GM12874 (cell line): ENCODE data around the gene CXXC4.

ENCODE experiments used
- TF ChIP-seq, protein P1 (sequence below): IDR thresholded peaks from 2 replicates; pipeline ENCODE4 v1.5.1; 2011; ENCODE audit warnings: low read depth, mild to moderate bottlenecking, control low read depth, low read length, moderate library complexity; ENCODE audit not compliant: insufficient read depth

CXXC4 gene

DNA sequence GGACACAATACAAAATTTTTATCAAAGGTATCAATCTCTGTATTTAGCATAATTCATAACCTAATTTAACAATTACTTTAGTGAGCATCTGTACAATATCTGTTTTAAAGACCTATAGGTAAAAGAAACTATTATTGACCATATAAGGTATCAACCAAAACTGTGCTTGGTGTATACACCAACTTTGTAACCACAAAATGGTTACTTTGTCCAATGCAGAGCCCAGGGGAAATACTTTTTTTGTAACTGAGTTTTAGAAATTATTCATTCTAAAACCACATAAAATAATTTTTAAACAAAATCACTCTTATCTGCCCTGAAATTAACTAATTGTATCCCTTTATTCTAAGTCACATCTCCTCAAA is 5.0 kb downstream of the CXXC4 start:
- TF ChIP-seq, protein P1, sequence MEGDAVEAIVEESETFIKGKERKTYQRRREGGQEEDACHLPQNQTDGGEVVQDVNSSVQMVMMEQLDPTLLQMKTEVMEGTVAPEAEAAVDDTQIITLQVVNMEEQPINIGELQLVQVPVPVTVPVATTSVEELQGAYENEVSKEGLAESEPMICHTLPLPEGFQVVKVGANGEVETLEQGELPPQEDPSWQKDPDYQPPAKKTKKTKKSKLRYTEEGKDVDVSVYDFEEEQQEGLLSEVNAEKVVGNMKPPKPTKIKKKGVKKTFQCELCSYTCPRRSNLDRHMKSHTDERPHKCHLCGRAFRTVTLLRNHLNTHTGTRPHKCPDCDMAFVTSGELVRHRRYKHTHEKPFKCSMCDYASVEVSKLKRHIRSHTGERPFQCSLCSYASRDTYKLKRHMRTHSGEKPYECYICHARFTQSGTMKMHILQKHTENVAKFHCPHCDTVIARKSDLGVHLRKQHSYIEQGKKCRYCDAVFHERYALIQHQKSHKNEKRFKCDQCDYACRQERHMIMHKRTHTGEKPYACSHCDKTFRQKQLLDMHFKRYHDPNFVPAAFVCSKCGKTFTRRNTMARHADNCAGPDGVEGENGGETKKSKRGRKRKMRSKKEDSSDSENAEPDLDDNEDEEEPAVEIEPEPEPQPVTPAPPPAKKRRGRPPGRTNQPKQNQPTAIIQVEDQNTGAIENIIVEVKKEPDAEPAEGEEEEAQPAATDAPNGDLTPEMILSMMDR, result no peak

DNA sequence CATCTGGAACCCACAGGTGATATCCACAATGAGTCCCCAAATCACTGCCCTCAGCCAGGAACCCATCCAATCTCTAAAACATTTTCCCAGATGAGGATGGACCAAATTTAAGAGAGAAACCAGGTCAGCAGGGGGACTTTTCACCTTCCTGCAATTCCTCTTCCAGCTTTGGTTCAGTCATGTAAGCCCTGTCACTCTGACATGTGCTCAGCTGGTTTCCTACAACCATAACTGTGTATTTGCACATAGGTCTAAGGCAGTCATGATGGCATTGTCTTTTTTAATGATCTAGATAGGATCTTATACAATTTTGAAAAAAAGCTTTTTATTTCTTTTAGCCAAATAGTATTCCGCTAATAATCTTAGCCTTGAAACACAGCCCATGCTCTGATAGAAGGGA is 6.5 kb downstream of the CXXC4 start:
- TF ChIP-seq, protein P1, result no peak

DNA sequence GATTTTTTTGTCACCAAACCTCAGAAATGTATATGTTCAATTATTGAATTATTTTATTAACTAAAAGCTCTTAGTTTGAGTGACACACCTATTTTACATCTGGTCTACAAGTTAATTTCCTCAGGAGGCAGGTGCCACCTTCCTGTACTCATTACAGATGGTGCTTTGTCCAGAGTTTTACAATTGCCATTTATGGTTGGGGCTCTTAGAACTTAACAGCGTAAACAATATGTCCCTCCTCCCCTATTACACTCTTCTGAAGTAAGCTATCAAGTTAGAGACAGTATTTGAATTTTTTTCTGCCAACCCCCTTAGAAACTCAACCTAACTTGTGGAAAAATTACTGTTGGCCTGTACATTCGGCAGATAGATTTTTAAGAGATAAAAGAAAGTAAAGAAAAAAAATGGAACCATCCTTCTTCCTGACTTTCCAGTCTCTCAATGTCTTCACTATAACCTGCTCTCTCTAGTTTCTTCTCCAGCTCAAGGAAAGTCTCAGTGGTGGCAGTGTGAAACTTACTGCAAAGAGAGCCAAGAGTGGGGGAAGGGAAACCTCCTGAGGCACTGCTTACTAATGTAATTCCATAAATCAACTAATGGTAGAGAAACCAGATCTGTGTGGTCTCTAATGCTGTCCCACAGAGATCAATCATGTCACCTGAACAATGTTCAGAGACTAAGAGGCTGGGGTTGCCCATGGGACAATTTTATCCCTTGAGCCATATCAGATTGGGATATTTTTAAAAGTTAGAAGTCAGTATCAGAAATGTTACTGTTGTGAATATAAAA is 7.8 kb downstream of the CXXC4 start:
- TF ChIP-seq, protein P1, result no peak

DNA sequence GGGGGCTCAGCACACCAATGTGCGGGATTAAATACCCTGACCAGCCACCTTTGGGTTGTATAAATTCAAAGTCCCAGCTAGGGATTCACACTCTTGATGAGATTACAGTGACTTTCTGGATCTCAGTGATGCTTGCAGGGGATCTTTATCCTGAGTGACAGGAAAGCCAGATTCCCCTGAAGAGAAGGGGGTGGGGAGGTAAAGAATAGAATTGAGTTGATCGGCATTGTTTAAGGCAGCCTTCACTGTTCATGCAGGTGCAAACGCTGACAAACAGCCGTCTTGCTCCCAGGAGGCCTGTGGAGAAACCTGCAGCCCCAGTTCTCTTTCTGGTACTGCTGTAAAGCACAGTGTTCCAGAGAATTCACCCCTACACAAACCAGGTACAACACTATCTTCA is 19.0 kb downstream of the CXXC4 start:
- TF ChIP-seq, protein P1, result no peak

DNA sequence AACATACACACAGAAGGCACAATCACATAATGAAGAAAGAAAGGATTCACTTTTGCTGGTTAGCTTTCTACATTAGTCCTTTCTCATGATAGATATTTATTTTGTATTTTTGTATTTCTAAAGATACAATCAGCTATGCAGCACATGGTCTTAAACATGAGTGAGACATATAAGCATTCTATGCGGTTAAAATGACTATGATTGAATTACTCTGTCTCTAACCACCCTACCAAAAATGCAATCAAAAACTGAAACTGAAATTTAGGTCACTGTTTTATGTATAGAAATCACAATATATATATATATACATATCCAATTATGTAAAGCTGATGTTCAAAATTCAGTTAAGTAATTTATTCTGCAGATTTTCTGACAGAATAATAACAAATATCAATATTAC is 21.9 kb downstream of the CXXC4 start:
- TF ChIP-seq, protein P1, result no peak

DNA sequence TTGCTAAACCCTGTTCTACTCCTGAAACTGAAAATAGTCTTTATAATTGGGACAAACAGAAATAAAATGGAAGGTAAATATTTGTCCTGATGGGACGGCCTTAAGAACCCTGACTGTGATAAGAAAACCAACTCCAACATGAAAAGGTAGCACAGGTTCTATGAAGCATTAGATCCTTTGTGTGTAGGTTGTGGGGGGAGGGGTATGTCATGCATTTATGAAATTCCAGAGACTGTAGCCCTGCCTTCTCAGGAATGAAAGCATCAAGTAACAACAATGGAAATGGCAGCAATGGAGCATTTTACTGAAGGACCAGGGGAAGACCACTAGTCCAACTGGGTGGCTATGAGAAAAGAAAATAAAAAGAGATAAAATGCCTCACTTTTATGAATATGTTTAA is 23.9 kb downstream of the CXXC4 start:
- TF ChIP-seq, protein P1, result no peak

DNA sequence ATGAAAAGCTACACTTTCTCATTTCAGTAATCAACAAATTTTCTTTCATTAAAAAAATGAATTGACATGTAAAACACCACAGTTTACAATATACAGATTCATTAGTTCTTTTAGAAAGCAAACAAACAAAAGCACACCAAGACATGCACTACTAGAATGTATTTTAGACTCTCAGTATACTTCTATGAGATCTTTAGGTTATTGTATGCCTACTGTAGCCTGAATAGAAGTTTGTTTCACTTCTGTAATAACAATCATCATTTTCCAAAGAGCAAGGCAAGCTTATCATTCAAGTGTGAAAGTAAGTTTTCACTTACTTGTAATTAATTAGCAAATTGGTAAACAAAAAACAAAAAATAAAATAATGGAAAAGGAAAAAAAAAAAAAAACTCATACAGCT is 24.9 kb downstream of the CXXC4 start:
- TF ChIP-seq, protein P1, result no peak

DNA sequence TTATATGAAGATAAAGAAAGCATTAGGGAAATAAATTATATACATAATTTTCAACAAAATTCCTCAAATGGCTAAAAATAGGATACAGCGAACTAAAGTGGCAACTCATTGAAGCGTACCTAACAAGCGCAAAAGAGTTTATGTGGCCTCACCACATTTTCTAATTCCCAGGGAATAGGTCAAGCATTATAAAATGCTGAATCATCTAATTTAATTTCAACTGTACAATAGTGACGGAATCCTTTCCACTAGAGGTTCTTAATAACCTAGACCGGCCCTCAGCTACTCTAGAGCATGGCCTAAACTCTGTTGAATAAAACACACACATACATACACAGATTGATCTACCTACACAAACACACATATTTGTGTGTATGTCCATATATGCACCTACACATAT is 29.1 kb downstream of the CXXC4 start:
- TF ChIP-seq, protein P1, result no peak
